Sigmoid colon (tissue), 4 donors: Measurements from ENCODE around the gene LINGO1.

Experiments
- CTCF ChIP-seq, 4 experiments: fragments of 450-650 bp in 3 of 4; fragments of 200-600 bp in 1 of 4; IDR thresholded peaks; one replicate each; pipeline ENCODE4 v1.5.1; 2016 to 2019; ENCODE audit warnings: antibody characterized with exemption in 4 of 4, mild to moderate bottlenecking in 3 of 4, moderate library complexity in 2 of 4
- EP300 ChIP-seq, 4 donors: sonication (generic); formaldehyde crosslinking; IDR thresholded peaks; one replicate each; pipeline ENCODE4 v1.6.1; 2017; ENCODE audit warnings: antibody characterized with exemption in 4 of 4
- POLR2A ChIP-seq, 2 donors: fragments of 450-650 bp; IDR thresholded peaks; one replicate each; pipeline ENCODE4 v1.6.1; 2016; ENCODE audit warnings: antibody characterized with exemption in 2 of 2, mild to moderate bottlenecking in 2 of 2, moderate library complexity in 2 of 2

- TF ChIP-seq POLR2A (IDR thresholded peaks at IDR 0.05) (no peak), CTCF (IDR thresholded peaks at IDR 0.05) (no peak), EP300 (IDR thresholded peaks at IDR 0.05) (no peak)
Observed at GRCh38 chr15:77572186-77572585, 60.5 kb downstream of the LINGO1 start.
